Ascending aorta (tissue), 2 donors: ENCODE results near the gene CIPC. TPM values are rescaled to one million over a fixed set of nuclear protein-coding genes. Genes with fewer than 3 reads are reported as not detected.
A peak's percentile ranks its signal among the peaks of the same experiment; 100 is the strongest.

Source experiments
- DNase-seq, 2 donors: peaks; one replicate each; pipeline ENCODE4 v3.0.0-alpha.2; 2019; ENCODE audit warnings: low spot score in 2 of 2
- H3K27ac ChIP-seq, 2 donors: fragments of 200-600 bp; sonication (generic); one replicate each; pipeline ENCODE4 v1.5.1; 2016 to 2017; ENCODE audit warnings: mild to moderate bottlenecking in 1 of 2
- H3K27me3 ChIP-seq: fragments of 200-600 bp; sonication (generic); one replicate; pipeline ENCODE4 v1.5.1; 2017
- H3K36me3 ChIP-seq, 2 donors: fragments of 200-600 bp; sonication (generic); one replicate each; pipeline ENCODE4 v1.5.1; 2016
- H3K4me1 ChIP-seq, 2 donors: fragments of 200-600 bp; sonication (generic); one replicate each; pipeline ENCODE4 v1.5.1; 2016 to 2017; ENCODE audit warnings: mild to moderate bottlenecking in 1 of 2
- H3K4me3 ChIP-seq, 2 donors: fragments of 200-600 bp; sonication (generic); one replicate each; pipeline ENCODE4 v1.5.1; 2016 to 2017; ENCODE audit warnings: mild to moderate bottlenecking in 1 of 2
- H3K9me3 ChIP-seq, 2 donors: fragments of 200-600 bp; sonication (generic); one replicate each; pipeline ENCODE4 v1.5.1; 2016
- intact Hi-C: fragments of 100-400 bp; cut with DNase I; formaldehyde crosslinking; loops from one replicate; pipeline ENCODE4 v1.15.1; 2023
- total RNA-seq: library from RNA; depleted of rRNA; stranded (reverse); fragments of >200 nt; gene quantifications from one replicate; pipeline ENCODE4 v1.1.0, GENCODE V29; 2016
- TF ChIP-seq, protein P1 (sequence below), 3 experiments: fragments of 200-600 bp in 2 of 3; fragments of 450-650 bp in 1 of 3; sonication (generic) in 2 of 3; IDR thresholded peaks; one replicate each; pipeline ENCODE4 v1.5.1; 2016 to 2019; ENCODE audit warnings: antibody characterized with exemption in 3 of 3, mild to moderate bottlenecking in 1 of 3, moderate library complexity in 1 of 3

Gene CIPC
- total RNA-seq, 1 donor from 2014 or later, result 5.0 TPM

GRCh38 chr14:77099425-77100167 is 1.5 kb downstream of the CIPC start:
- Histone ChIP-seq H3K4me1 (peaks cover 11 to 53% of the 10 kb centered on the region in 2 donors), H3K27ac (peak overlapping the region; percentile 96 to 97), H3K4me3 (peak overlapping the region; percentile 89 to 94), H3K36me3 (no peaks in the 10 kb centered on the region), H3K27me3 (no peaks in the 10 kb centered on the region), H3K9me3 (no peaks in the 10 kb centered on the region)
- TF ChIP-seq, protein P1, sequence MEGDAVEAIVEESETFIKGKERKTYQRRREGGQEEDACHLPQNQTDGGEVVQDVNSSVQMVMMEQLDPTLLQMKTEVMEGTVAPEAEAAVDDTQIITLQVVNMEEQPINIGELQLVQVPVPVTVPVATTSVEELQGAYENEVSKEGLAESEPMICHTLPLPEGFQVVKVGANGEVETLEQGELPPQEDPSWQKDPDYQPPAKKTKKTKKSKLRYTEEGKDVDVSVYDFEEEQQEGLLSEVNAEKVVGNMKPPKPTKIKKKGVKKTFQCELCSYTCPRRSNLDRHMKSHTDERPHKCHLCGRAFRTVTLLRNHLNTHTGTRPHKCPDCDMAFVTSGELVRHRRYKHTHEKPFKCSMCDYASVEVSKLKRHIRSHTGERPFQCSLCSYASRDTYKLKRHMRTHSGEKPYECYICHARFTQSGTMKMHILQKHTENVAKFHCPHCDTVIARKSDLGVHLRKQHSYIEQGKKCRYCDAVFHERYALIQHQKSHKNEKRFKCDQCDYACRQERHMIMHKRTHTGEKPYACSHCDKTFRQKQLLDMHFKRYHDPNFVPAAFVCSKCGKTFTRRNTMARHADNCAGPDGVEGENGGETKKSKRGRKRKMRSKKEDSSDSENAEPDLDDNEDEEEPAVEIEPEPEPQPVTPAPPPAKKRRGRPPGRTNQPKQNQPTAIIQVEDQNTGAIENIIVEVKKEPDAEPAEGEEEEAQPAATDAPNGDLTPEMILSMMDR (IDR thresholded peaks at IDR 0.05), result no peak
- intact Hi-C loops, result loop anchor here (2.0 to 5.0 kb wide), 6 partner anchors 25 to 397 kb away; partner anchors contain the start of genes AHSA1, ANGEL1, GSTZ1 and POMT2
- no peak for DNase-seq

DNA sequence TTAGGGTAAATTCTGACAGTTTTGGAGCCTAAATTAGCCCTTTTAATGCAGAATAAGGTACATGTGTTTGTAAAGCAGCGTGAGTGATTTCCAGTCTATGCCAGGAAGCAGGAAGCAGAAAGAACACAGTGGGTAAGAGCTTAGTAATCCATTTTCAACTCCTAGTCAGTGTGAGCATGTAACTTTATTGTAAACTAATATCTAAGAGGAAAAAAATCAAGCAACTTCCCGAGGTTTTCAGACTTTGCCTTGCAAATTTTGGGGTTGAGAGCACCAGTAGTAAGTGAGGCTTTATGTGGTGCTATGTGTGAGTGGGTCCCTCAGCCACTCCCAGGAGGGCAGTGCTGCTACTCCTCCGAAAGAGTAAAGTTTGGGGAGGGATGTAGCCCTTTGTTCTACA is 2.9 kb downstream of the CIPC start:
- Histone ChIP-seq H3K27me3 (no peaks in the 10 kb centered on the region), H3K4me1 (peaks cover 21 to 61% of the 10 kb centered on the region in 2 donors), H3K9me3 (no peaks in the 10 kb centered on the region), H3K27ac (peak overlapping the region; percentile 96 to 97), H3K4me3 (peak overlapping the region in 1 of 2 donors; percentile 21), H3K36me3 (peaks cover 0 to 3% of the 10 kb centered on the region in 2 donors)
- no peak for DNase-seq
- intact Hi-C loops, result no loop called here
- TF ChIP-seq, protein P1 (IDR thresholded peaks at IDR 0.05), result no peak

DNA sequence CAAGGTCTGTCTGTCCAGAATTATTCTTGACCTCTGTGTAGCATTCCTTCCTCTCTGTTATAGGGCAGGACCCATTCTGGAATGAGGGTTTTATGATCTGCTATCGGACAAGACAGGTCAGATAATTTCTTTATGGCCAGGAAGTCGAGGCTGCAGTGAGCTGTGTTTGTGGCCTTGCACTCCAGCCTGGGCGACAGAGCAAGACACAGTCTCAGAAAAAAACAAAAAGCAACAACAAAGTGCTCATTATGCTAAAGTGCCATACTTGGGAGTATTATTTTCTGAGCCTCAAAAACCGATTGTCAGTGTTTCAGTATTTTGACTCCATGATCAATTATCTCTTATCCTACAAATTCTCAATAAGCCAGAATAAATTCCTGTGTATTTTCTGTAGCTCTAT is 4.1 kb downstream of the CIPC start:
- DNase-seq, result no peak
- Histone ChIP-seq H3K4me1 (peaks cover 24 to 67% of the 10 kb centered on the region in 2 donors), H3K27ac (peak overlapping the region; percentile 96 to 97), H3K9me3 (no peaks in the 10 kb centered on the region), H3K27me3 (no peaks in the 10 kb centered on the region), H3K4me3 (no peak overlapping the region), H3K36me3 (peaks cover 5 to 11% of the 10 kb centered on the region in 2 donors)
- TF ChIP-seq, protein P1 (IDR thresholded peaks at IDR 0.05), result no peak
- intact Hi-C loops, result no loop called here

DNA sequence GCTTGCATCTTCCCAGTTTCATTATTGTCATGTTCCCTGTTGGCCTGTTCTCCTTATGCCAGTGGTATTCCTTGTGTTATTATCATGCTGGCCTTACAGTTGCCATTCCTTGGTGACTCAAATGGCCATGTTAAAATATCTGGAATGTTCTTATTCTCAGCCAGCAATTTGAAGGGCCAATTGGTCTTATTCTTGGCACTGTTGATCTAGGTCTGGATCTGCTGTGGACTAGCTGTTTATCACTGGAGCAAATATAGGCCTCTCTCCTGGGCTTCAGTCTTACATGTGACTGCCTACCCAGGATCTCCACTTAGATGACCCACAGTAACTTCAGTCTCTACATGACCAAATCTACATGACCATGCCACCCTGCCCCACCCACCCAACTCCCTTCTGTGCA is 5.4 kb downstream of the CIPC start:
- no peaks in the 10 kb centered on the region for H3K9me3 ChIP-seq
- peaks cover 13 to 16% of the 10 kb centered on the region in 2 donors for H3K36me3 ChIP-seq
- TF ChIP-seq, protein P1 (IDR thresholded peaks at IDR 0.05), result no peak
- H3K4me3 ChIP-seq, result no peak overlapping the region
- no peaks in the 10 kb centered on the region for H3K27me3 ChIP-seq
- DNase-seq, result no peak
- peaks cover 24 to 71% of the 10 kb centered on the region in 2 donors for H3K4me1 ChIP-seq
- intact Hi-C loops, result no loop called here
- peak overlapping the region; percentile 35 to 68 for H3K27ac ChIP-seq

- Histone ChIP-seq H3K36me3 (peaks cover 13 to 20% of the 10 kb centered on the region in 2 donors), H3K4me1 (peaks cover 24 to 71% of the 10 kb centered on the region in 2 donors), H3K9me3 (no peaks in the 10 kb centered on the region), H3K27me3 (no peaks in the 10 kb centered on the region), H3K27ac (peak overlapping the region; percentile 35 to 68), H3K4me3 (no peak overlapping the region)
- TF ChIP-seq, protein P1 (IDR thresholded peaks at IDR 0.05), result no peak
- no peak for DNase-seq
- intact Hi-C loops, result no loop called here
These were observed 5.9 kb downstream of the CIPC start for GRCh38 chr14:77103951-77104350.
